Muscle layer of colon (tissue), 2 donors: ENCODE results near the gene SPTB.

Source experiments
- H3K27ac ChIP-seq: one replicate; pipeline ENCODE4 v1.7.0; 2013; ENCODE audit warnings: low read depth, mild to moderate bottlenecking, low read length, moderate library complexity
- H3K27me3 ChIP-seq, 2 donors: one replicate each; pipeline ENCODE4 v1.7.0; 2013; ENCODE audit warnings: low read length in 2 of 2, mild to moderate bottlenecking in 2 of 2; ENCODE audit not compliant: insufficient read depth in 2 of 2, control insufficient read depth in 1 of 2
- H3K36me3 ChIP-seq: one replicate; pipeline ENCODE4 v1.7.0; 2013; ENCODE audit warnings: mild to moderate bottlenecking, low read length; ENCODE audit not compliant: insufficient read depth
- H3K4me1 ChIP-seq: one replicate; pipeline ENCODE4 v1.7.0; 2013; ENCODE audit warnings: mild to moderate bottlenecking, low read length; ENCODE audit not compliant: insufficient read depth
- H3K4me3 ChIP-seq, 2 donors: one replicate each; pipeline ENCODE4 v1.7.0; 2013; ENCODE audit warnings: low read length in 2 of 2, low read depth in 1 of 2, mild to moderate bottlenecking in 1 of 2, moderate library complexity in 1 of 2
- H3K9ac ChIP-seq: one replicate; pipeline ENCODE4 v1.7.0; 2013; ENCODE audit warnings: low read length
- H3K9me3 ChIP-seq: one replicate; pipeline ENCODE4 v1.7.0; 2013; ENCODE audit warnings: mild to moderate bottlenecking, low read length
- donor health status: abdominal sarcoma.
- donor health status: Adenocarcinoma of cecum.

The SPTB gene

DNA sequence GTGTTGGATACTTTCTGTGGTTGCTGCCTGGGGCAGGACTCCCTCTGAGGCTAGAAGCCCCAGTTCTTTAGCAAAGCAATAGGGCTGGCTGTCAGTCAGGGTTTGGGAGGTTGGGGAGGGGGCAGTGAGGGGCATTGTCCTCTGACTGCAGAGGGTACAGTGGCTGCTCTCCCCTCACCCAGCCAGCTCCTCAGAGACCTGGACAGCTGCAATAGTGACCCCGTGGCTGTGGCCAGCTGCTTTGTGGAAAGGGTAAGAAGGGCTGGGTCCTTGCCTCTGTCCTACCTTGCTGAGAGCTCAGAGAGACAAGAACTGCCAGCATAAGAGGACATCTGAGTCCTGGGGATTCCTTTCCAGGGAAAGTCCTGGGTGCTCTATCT, 149.7 kb downstream of the SPTB start:
- Histone ChIP-seq H3K9me3 (no peaks in the 10 kb centered on the region), H3K4me3 (no peak overlapping the region), H3K27ac (no peak overlapping the region), H3K9ac (no peak overlapping the region), H3K36me3 (peaks cover 59% of the 10 kb centered on the region), H3K4me1 (peaks cover 24% of the 10 kb centered on the region), H3K27me3 (no peaks in the 10 kb centered on the region)

- H3K27ac ChIP-seq, result no peak overlapping the region
- H3K4me1 ChIP-seq, result peaks cover 25% of the 10 kb centered on the region
- H3K9ac ChIP-seq, result no peak overlapping the region
- H3K36me3 ChIP-seq, result peaks cover 58% of the 10 kb centered on the region
- no peaks in the 10 kb centered on the region for H3K27me3 ChIP-seq
- H3K4me3 ChIP-seq, result no peak overlapping the region
- H3K9me3 ChIP-seq, result no peaks in the 10 kb centered on the region
These were observed 150.2 kb downstream of the SPTB start for GRCh38 chr14:64729386-64730060.

GRCh38 chr14:64728856-64729255, 150.9 kb downstream of the SPTB start:
- Histone ChIP-seq H3K9me3 (no peaks in the 10 kb centered on the region), H3K27ac (no peak overlapping the region), H3K36me3 (peaks cover 57% of the 10 kb centered on the region), H3K9ac (no peak overlapping the region), H3K4me3 (no peak overlapping the region), H3K4me1 (peaks cover 32% of the 10 kb centered on the region), H3K27me3 (no peaks in the 10 kb centered on the region)

- Histone ChIP-seq H3K4me3 (no peak overlapping the region), H3K27me3 (no peaks in the 10 kb centered on the region), H3K27ac (no peak overlapping the region), H3K9me3 (no peaks in the 10 kb centered on the region), H3K36me3 (peaks cover 50% of the 10 kb centered on the region), H3K4me1 (peaks cover 36% of the 10 kb centered on the region), H3K9ac (no peak overlapping the region)
These were observed 151.6 kb downstream of the SPTB start for GRCh38 chr14:64728106-64728505.

DNA sequence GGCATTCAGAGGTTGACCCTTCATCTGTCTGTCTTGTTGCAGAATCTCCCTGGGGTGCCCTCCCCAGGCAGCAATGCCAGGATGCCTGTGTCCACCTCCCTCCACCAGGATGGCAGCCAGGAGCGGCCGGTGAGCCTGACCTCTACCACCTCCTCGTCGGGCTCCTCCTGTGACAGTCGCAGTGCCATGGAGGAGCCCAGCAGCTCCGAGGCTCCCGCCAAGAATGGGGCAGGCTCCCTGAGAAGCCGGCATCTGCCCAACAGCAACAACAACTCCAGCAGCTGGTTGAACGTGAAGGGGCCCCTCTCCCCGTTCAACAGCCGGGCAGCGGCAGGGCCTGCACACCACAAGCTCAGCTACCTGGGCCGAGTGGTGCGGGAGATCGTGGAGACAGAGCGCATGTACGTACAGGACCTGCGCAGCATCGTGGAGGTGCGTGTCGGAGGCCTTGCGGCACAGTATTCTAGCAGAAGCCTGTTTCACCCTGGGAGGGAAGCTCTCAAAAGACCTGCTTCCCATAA, 152.1 kb downstream of the SPTB start:
- no peak overlapping the region for H3K4me3 ChIP-seq
- no peak overlapping the region for H3K27ac ChIP-seq
- no peaks in the 10 kb centered on the region for H3K9me3 ChIP-seq
- no peak overlapping the region for H3K9ac ChIP-seq
- H3K4me1 ChIP-seq, result peaks cover 38% of the 10 kb centered on the region
- peaks cover 50% of the 10 kb centered on the region for H3K36me3 ChIP-seq
- H3K27me3 ChIP-seq, result no peaks in the 10 kb centered on the region

DNA sequence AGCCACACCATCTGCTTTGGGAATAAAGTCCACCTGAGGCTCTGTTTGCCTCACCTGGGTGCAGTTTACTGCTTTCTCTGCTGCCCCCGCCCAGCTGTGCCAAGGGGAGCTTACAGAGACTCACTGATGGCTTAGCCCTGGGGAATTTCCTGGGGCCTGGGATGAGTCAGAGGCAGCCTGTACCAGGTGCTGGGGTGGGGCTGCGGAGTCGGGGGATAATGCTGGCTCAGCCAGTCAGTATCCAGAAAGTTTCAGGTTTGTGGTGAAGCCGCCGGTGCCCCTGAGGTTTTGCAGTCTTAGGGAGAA, 153.2 kb downstream of the SPTB start:
- Histone ChIP-seq H3K27ac (no peak overlapping the region), H3K4me1 (peaks cover 48% of the 10 kb centered on the region)

GRCh38 chr14:64725879-64726584, 153.7 kb downstream of the SPTB start:
- no peak overlapping the region for H3K27ac ChIP-seq
- H3K27me3 ChIP-seq, result no peaks in the 10 kb centered on the region
- peaks cover 34% of the 10 kb centered on the region for H3K36me3 ChIP-seq
- H3K4me1 ChIP-seq, result peaks cover 53% of the 10 kb centered on the region
- H3K4me3 ChIP-seq, result no peak overlapping the region
- no peaks in the 10 kb centered on the region for H3K9me3 ChIP-seq
- H3K9ac ChIP-seq, result no peak overlapping the region

More for the DNA sequence above, 153.2 kb downstream of the SPTB start:
- H3K36me3 ChIP-seq, result peaks cover 39% of the 10 kb centered on the region
- H3K9ac ChIP-seq, result no peak overlapping the region
- no peaks in the 10 kb centered on the region for H3K27me3 ChIP-seq
- H3K9me3 ChIP-seq, result no peaks in the 10 kb centered on the region
- H3K4me3 ChIP-seq, result no peak overlapping the region

GRCh38 chr14:64725261-64725815, 154.4 kb downstream of the SPTB start:
- Histone ChIP-seq H3K27ac (no peak overlapping the region), H3K9me3 (no peaks in the 10 kb centered on the region), H3K4me1 (peaks cover 60% of the 10 kb centered on the region), H3K36me3 (peaks cover 28% of the 10 kb centered on the region), H3K27me3 (no peaks in the 10 kb centered on the region), H3K4me3 (no peak overlapping the region), H3K9ac (no peak overlapping the region)

DNA sequence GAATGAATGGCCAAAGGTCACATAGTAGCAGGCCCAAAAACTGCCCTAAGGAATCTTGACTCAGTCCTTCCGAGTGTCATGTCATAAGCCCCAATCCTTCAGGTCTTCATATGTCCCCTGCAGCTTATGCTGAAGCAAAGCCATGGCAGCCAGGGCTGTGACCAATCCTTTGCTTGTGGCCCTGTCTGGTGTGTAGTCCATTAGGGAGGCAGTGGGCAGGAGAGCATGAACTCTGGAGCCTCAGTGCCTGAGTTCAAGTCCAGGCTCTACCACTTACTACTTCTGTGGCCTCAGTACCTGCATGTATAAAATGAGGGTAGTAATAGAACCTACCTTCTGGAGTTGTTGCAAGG, 155.2 kb downstream of the SPTB start:
- Histone ChIP-seq H3K9ac (no peak overlapping the region), H3K4me3 (no peak overlapping the region), H3K4me1 (peaks cover 68% of the 10 kb centered on the region), H3K27ac (no peak overlapping the region), H3K9me3 (no peaks in the 10 kb centered on the region), H3K27me3 (no peaks in the 10 kb centered on the region), H3K36me3 (peaks cover 20% of the 10 kb centered on the region)

GRCh38 chr14:64723691-64724577, 155.8 kb downstream of the SPTB start:
- Histone ChIP-seq H3K9ac (no peak overlapping the region), H3K4me1 (peaks cover 70% of the 10 kb centered on the region), H3K9me3 (no peaks in the 10 kb centered on the region), H3K27me3 (no peaks in the 10 kb centered on the region), H3K4me3 (no peak overlapping the region), H3K36me3 (peaks cover 14% of the 10 kb centered on the region), H3K27ac (no peak overlapping the region)

- H3K4me3 ChIP-seq, result no peak overlapping the region
- H3K4me1 ChIP-seq, result peaks cover 78% of the 10 kb centered on the region
- peak overlapping the region; percentile 27 for H3K27ac ChIP-seq
- H3K27me3 ChIP-seq, result no peaks in the 10 kb centered on the region
- no peaks in the 10 kb centered on the region for H3K9me3 ChIP-seq
- peaks cover 5% of the 10 kb centered on the region for H3K36me3 ChIP-seq
- no peak overlapping the region for H3K9ac ChIP-seq
These were observed 156.8 kb downstream of the SPTB start for GRCh38 chr14:64722842-64723447.
